HG03439 (cell line): ENCODE measurements around the gene SLC12A2.

ENCODE experiments used
- ATAC-seq: cut with Tn5 transposase; IDR thresholded peaks from one replicate; pipeline ENCODE4 v1.9.1; 2021; ENCODE audit warnings: mild to moderate bottlenecking, moderate library complexity; ENCODE audit not compliant: unreplicated experiment

The SLC12A2 gene

GRCh38 chr5:128083033-128083810 is at the start of gene SLC12A2:
Gene SLC12A2 (plus strand): TSS chr5:128083766. CDS start chr5:128083955, 189 bp downstream.
- ATAC-seq, result peak; percentile 63

GRCh38 chr5:128035689-128036088 is 47.9 kb upstream of the SLC12A2 start:
- no peak for ATAC-seq

- ATAC-seq, result no peak
Observed at GRCh38 chr5:128036950-128037349, 46.6 kb upstream of the SLC12A2 start.

- no peak for ATAC-seq
Observed at GRCh38 chr5:128038643-128039042, 44.9 kb upstream of the SLC12A2 start.

GRCh38 chr5:128040927-128041326 is 42.6 kb upstream of the SLC12A2 start:
- ATAC-seq, result no peak

GRCh38 chr5:128052780-128053179 is 30.8 kb upstream of the SLC12A2 start:
- ATAC-seq, result no peak

- no peak for ATAC-seq
Observed at GRCh38 chr5:128053291-128053954, 30.1 kb upstream of the SLC12A2 start.

GRCh38 chr5:128060644-128061385 is 22.8 kb upstream of the SLC12A2 start:
- no peak for ATAC-seq

GRCh38 chr5:128062172-128062746 is 21.3 kb upstream of the SLC12A2 start:
- ATAC-seq, result no peak

- no peak for ATAC-seq
Observed at GRCh38 chr5:128074171-128074570, 9.4 kb upstream of the SLC12A2 start.

GRCh38 chr5:128074953-128075352 is 8.6 kb upstream of the SLC12A2 start:
- ATAC-seq, result no peak

GRCh38 chr5:128077526-128077925 is 6.0 kb upstream of the SLC12A2 start:
- ATAC-seq, result no peak

GRCh38 chr5:128081111-128081851 is 2.3 kb upstream of the SLC12A2 start:
- ATAC-seq, result no peak

GRCh38 chr5:128082551-128083032 is 974 bp upstream of the SLC12A2 start:
- ATAC-seq, result no peak

- peak; percentile 32 for ATAC-seq
Observed at GRCh38 chr5:128083811-128084227, 253 bp downstream of the SLC12A2 start.

GRCh38 chr5:128084228-128085167 is 932 bp downstream of the SLC12A2 start:
- peak; percentile 20 for ATAC-seq

GRCh38 chr5:128085413-128085812 is 1.8 kb downstream of the SLC12A2 start:
- ATAC-seq, result no peak

GRCh38 chr5:128091579-128091978 is 8.0 kb downstream of the SLC12A2 start:
- no peak for ATAC-seq

GRCh38 chr5:128092144-128092543 is 8.6 kb downstream of the SLC12A2 start:
- ATAC-seq, result no peak
